ENCODE measurements around the gene ADM.

The ADM gene

DNA sequence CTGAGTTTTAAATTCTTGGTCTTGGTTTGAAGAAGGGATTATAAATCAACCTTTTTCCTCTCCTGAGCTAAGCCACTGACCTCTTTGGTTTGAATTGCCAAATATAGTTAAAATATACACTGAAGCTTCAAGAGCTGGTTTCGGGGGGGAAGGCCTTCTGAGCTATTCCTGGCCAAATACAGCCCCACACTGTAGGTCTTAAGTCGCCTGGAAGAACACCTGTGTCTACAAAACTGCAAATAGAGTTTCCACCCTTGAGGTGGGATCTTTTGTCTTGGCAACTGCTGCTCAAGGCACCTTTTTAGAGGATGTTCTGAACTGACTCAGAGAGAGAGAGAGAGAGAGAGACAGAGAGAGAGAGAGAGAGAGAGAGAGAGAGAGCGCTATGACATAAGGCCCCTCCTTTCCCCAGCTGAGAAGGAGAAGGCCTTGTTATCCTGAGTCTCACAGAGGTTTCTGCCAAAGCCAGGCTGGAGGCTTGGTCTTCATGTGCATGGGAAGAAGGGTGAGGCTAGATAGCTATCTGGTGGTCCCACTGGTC lies 5.5 kb downstream of the ADM start:
- no peak for DNase-seq (ENCODE audit: low spot score)

DNA sequence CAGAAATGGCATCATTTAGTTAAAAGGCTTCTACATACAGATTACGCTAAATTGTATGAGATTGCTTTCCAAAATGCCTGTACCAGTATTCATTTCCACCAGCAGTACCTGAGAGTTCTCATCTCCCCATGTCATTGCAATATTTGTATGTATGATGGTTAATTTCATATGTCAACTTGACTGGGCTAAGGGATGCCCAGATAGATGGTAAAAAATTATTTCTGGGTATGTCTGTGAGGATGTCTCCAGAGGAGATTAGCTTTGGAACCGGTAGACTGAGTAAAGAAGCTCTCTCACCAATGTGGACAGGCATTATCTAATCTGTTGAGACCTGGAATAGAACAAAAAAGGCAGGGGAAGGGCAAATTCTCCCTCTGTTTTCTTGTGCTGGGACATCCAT lies 6.9 kb downstream of the ADM start:
- no peak for DNase-seq (ENCODE audit: low spot score)

DNA sequence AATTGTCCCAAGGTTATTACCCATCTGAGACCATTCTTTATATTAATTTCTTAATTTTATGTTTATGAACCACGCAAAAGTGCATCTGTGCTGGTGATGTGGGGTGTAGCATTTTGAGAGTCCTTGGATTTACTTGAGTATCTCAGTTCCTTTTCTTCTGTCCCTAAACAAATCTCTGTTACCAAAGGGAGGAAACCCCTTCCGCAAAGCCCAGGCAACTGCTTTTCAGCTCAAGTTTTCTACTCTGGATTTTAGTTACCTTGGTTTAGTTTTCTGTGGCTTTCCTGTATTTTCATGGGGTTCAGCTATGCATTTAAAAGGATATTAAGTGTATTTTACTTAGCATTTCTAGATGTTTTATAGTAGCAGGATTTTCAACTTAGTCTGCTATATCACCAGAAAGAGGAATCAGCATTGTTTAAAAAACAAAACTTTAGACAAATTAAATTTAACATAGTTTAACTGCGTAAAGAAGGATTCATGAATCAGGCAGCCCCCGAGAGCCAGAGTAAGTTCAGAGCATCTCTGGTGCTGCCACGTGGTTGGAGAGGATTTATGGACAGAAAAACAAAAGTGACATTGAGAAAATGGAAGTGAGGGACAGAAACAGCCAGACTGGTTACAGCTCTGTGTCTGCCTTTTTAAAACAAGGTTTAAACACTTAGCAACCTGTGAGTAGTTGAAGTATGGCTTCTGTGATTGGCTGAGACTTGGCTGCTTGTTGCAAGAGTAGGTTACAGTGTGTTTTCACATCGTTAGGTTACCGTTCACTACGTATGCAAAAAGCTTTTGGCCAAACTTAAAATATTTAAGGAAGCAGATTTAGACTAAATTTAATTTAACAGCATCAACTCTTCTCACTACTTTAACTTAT lies 9.6 kb downstream of the ADM start:
- no peak for DNase-seq (ENCODE audit: low spot score)

DNA sequence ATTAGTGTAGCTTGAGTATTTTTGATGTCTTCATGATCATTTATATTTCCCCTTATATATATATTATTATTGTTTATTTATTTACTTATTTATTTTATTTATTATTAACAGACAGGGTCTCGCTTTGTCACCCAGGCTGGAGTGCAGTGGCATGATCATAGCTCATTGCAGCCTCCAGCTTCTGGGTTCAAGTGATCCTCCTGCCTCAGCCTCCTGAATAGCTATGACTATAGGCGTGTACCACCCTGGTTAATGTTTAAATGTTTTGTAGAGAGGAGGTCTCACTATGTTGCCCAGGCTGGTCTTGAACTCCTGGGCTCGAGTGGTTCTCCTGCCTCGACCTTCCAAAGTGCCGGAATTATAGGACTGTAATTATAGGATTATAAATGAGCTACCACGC lies 10.2 kb downstream of the ADM start:
- DNase-seq (ENCODE audit: low spot score): no peak

DNA sequence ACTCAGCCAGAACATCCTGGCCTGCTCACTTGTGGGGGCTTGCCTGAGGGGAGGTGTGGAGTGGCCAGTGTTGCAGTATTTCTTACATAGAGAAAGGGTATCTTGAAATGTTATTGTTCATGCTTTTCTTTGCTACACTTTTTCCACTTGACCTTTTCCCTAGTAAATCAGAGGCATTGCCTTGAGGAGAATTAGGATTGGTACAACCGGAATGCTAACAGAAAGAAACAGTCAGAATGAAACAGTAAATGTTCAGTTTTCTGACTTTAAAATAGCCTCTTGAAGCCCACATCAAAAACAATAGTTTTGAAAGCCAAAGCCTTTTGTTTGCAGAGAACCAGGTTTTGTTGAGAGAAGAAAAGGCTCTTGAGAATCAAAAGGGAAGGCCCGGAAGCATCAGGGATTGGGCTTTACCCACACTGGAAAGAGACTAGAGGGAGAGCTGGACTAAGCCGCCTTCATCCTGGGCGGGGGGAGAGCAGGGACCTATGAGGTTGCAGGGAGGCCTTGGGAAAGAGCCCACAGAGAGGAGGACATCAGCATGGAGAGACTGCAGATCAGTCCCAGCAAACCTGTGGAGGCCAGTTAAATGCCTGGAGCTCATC lies 12.4 kb downstream of the ADM start:
- DNase-seq (ENCODE audit: low spot score): no peak

DNA sequence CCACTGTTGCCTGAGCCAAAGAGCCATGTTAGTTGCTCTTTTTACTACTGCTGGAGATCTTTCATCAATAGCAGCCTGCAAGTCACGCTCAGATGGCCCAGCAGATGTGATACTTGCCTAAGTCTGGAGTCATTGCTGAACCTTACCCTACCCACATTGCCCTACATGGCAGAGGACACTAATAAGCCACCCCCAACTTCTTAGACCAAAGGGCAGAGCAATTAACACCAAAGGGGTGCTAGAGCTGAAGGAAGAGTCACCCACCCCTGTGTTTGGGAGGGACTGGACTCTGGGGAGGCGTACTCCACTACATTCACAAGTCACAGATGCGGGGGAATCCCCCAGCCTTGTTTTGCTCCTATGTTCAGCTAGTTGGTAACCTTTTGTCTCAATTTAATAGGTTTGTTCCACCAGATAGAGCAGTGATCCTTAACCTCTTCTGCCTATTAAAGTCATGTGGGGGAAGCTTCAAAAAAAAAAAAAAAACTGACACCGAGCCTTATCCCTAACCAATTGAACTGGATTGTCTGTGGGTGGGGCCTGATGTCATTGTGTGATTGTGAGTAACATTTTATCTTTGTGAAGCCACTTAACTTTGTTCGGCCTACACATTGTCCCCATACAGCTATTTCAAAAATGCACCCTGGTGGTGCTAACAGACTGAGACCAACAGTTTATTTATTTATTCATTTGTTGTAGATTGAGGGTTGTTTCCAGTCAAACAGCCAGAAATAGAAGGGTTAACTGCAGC lies 13.1 kb downstream of the ADM start:
- DNase-seq (ENCODE audit: low spot score): no peak

DNA sequence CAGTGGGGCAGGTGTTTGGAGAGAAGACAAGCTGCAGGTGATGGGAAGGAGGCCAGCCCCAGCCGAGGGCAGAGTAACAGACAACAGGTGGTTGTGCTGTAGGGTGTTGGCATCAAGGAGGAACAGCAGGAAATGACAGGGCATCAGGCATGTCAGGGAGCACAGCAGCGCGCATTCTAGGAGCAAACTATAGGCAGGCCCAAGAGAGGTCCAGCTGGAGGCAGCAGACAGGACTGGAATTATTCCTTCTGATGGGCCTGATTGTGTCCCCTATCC lies 13.6 kb downstream of the ADM start:
- DNase-seq (ENCODE audit: low spot score): no peak

DNA sequence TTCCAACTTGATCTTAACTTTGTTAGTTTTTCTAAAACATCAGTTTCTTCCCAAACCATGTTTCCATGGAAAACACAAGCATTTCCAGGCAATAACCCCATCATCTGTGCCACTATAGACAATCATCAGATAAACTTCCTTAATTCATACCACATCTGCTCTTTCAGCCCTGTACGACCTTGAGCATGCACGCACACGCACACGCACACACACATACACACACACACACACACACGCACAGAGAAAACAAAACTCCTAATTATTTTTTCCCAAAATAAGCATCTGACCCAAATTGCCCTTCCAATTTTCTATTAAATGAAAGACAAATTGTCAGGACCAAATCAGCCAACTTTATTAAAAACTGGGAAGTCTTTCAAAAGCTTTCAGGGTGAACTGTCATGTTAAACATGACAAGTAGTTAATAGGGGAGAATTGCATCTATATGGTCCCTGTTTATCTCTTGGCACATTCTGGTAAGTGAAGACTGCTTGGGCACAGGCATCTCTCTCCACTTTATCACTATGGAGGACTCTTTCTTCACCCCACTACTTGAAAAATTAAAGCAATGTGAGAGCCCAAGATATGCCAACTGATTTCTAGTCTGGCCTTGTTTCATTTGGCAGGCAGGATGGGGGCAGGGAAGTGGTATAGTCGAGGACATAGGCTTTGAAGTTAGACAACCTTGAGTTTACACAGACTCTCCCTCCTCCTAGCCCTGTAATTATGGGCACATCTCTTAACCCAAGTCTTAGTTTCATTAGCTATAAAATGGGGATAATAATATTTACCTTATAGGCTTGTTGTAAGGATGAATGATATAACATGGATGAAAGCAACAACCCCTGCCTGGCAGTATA lies 15.1 kb downstream of the ADM start:
- DNase-seq (ENCODE audit: low spot score): no peak

DNA sequence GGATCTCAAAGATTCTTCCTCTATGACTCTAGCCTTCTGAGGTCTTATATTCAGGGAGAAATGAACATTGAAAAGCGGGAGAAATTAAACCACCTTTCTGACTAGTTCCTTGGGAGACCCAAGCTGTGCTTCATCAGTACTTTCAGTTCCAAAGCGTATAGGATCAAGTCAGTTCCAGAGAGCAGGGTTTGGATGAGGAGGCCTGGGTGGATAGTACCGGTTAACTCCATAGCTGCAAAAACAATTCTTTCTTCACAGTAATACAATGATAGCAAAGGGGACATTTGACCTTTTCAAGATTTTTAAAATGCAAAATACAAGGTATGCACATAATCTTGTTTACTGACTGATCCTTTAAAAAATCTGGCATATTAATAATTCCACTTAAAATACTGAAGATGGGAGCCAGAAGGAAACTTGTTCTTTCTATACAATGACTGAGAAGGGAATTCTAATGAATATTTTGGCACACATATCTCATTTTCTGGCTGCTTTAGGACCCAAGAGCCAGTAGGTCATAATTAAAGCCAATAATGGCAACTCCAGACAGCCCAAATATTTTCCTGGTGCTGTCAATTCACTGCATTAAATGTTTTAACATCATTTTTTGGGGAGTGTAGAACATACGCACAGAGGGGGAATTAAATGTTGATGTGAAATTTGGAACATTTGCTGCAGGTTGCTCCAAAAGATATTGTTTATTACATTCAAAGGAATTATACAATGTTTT lies 16.0 kb downstream of the ADM start:
- DNase-seq (ENCODE audit: low spot score): no peak

DNA sequence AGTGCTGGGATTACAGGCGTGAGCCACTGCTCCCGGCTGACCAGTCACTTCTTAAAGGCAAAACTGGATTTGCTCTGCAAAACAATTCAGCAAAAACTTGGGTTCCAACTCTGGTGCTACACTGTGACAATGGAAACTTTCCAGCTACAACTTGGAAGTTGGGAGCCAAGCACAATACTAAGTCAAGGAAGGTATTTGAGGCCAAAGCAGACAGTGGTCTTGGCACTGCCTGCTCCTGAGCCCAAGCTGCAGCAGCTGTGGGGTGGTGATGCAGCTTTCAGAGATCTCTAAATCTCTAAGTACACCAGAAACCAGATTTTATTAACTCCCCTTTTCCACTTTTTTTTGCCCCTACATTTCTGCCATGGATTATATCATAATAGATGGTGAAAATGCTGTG lies 17.5 kb downstream of the ADM start:
- no peak for DNase-seq (ENCODE audit: low spot score)

DNA sequence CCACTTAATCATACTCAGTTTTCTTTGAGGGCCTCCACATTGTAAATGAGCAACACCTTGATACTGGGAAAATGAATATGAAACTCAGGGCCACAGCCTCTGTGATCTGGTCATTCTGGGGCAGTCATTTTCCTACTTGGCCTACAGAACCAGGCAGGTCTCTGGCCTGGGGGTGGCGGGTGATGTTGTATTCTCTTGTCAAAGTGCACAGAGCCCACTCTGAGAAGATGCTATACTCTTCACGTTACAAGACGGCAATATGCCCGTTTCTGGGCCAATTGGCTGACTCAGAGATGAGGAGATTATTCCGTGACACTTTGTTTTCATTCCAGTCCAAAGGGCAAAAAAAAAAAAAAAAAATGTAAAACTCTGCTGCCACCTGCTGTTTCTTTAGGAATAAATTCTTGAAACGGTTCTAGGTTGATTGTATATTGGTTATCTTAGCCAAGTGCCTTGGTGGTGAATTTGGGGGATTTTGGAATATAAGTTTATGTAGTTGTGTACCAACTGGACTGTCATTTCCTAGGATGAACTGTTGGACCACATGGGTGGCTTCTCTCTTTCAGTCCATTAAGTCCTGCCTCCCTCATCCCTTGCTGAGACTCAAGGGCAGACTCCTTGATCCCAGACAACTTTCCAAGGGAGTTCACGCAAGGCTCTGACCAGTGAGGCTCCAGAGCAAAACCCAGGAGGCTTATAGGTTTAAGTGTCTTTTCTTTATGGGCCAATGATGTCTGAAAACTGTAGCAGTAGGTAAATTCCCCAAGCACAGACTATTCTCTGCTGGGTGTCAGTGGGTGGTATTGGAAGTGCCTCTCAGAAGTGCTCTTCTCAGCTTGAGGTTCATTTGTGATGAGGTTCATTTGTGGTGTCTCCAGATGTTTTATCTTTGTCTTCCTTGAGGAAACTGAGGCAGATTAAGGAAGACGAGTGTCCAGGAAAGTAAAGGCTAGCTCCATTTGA lies 18.2 kb downstream of the ADM start:
- DNase-seq (ENCODE audit: low spot score): peak; percentile 56

DNA sequence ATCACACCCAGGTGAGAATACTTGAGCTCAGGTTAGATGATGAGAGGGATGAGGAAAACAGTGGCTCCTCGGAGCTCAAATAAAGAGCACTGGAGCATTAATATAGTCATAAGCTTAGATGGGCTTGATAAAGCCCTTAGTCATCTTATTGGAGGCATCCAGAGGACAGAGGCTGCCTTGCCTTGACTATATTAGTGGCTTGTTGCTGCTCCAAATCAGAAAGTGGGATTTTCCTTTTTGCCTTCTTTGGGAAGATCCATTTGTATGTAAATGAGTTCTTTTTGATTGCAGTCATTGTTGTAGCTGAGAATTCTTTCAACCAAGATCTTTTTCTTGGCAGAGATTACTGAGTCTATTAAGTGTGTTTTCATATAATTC lies 18.9 kb downstream of the ADM start:
- no peak for DNase-seq (ENCODE audit: low spot score)

DNA sequence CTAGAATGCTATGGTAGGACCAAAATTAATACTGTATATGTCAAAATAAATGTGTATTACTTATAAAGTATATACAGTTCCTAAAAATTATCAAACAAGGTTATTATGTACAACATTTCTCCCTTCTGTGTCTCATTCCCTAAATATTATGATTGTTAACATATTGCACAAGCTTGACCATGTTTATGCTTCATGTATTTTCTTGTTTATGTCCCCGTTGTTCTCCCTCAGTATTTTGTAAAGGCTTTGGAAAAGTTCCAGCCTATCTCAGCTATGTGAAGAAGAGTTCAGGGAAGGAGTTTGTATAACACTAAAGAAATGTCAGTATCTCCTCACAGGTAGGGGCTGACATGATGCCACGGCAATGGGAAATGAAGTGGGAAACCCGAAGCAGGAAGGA lies 19.6 kb downstream of the ADM start:
- DNase-seq (ENCODE audit: low spot score): no peak

DNA sequence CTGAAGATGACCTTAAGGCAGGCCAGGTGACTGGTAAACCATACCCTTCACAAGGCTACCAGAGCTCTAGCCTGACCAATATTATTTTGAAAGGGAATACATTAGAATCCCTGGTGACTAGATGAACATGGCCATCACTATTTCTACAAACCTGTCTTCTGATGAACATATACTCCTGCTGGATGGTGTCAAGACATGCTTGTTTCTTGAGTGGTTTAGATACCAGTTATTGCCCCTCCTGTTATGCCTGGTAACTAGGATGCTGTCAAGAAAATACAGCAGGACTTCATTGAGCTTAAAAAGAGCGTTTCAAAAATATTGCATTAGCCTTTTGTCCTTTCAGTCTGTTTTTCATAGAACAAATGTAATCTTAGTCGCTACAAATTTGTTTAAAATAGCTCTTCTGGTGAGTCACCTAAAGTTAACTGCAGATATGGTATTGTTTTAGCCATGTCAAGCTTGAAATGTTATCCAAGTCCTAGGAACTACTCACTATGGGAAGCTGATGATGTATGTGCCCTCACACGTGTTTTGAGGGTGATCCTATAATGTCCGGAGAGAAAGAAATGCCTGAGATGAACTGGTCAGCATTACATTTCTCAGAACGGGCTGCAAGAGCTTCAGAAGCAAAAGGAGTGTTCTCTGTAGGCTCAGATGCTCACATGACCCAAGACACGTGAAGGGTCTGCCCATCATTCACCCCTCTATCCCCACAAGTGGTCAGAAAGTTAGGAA lies 20.6 kb downstream of the ADM start:
- DNase-seq (ENCODE audit: low spot score): no peak

DNA sequence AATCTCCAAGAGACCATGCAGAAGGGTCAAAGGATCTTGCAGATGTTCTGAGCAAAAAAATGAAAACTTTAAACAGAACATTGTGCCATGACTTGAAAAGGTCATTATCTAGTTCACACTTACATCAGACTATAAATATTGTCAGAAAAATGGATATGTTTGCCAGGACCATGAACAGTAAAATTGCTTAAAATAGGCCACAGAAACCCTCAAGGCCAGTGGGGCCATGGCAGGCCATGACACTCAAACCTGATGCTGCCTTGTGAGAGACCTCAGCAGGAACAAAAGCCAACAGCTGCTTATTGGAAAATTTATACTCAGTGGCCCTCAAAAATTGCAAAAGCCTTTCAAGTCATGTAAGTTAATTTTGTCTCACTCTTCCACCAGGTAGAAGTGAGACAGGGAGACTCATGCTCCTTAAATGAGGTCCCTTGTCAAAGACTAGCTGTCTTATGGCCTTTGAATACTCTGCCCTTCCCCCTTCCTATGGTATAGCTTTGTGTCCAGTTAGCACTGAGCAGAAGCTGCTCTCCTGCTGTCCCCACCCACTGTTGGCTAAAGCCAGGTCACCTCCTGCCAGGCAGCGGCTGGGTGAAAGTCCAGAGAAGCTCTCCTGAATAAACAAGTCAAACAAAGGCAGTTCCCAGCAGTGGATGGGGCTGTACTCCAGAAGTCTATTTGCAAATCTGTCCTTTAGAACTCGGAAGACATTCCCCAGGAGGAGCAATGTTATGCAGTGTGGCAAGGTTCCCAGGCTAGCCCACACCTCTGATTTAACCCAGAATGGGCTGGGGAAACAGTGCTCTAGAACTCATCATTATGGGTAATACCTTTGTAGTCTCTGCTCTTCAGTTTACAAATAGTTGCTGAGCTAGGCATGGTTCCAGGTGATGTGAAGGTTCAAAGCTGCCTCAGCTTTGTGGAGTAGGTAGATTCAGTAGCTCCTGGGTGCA lies 21.4 kb downstream of the ADM start:
- no peak for DNase-seq (ENCODE audit: low spot score)

DNA sequence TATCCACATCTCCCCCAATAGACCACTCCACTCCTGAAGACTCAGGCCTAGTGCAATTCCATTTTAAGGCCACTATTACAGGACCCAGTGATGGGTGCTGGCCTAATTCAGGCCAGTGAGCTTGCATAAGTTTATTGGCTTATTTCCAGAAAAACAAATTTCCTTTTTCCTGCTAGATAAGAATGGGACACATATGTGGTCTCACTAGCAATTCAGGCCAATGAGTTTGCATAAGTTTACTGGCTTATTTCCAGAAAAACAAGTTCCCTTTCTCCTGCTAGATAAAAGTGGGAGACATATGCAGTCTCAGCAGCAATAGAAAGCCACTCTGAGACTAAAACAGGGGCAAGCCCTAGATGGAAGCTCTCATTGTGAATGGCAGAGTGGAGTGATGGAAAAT lies 22.4 kb downstream of the ADM start:
- no peak for DNase-seq (ENCODE audit: low spot score)

DNA sequence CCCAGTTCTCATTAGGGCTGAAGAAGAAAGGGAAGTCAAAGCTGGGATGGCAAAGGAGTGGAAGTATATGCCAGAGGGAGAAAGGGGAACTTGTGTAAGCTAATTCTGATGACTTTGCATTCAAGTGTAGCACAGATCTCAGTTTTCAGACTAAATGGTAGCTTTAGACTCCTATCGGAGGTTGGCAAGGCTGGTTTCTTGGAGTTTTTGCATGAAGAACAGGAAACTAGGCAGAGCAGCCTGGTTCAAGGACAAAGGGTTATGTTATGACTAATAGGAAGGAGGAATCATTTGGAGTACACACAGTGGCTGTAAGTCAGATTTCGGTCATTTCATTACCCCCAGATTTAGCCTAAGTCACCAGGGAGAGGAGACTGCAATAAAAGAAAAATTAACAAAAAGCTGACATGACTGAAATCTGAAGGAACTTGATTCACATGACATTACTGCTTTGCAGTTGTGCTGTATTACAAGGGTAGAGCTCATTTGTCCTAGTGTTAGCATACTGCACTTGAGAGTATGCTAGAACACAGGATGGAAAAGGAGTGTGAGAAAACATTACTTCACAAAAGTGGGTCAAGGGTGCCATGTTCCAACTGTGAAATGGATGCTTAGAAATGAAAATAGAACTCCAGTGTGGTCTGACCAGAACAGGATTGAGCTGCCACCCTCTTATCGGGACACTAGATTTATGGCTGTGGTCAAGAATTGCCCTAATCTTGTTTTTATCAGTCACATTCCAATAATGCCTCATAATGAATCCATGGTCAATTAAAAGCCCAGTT lies 23.6 kb downstream of the ADM start:
- no peak for DNase-seq (ENCODE audit: low spot score)

DNA sequence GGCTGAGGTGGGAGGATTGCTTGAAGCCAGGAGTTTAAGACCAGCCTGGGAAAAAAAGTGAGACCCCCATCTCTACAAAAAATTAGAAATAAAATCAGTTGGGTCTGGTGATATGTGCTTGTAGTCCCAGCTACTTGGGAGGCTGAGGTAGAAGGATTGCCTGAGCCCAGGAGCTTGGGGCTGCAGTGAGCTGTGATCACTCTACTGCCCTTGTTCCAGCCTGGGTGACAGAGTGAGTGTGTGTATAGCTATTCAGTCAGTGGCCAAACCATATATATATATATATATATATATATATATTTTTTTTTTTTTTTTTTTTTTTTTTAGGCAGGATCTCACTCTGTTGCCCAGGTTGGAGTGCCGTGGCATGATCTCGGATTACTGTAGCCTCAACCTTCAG lies 24.5 kb downstream of the ADM start:
- DNase-seq (ENCODE audit: low spot score): no peak

All from CD4-positive, alpha-beta T cell treated with Interleukin-2 at 100 ng/mL for 4 hours (primary cell).